ENCODE results near the gene ITGA11.

GRCh38 chr15:68284616-68285258, 147.2 kb downstream of the ITGA11 start:
- TF ChIP-seq CTCF (conservative IDR thresholded peaks at IDR 0.05; ENCODE audit: low read depth, low read length) = no peak
- no peak for TF ChIP-seq POLR2A (IDR thresholded peaks at IDR 0.05; ENCODE audit: low read depth, low read length)
- no peak for TF ChIP-seq MXI1 (IDR thresholded peaks at IDR 0.05; ENCODE audit: borderline replicate concordance, low read depth, low read length)

Data from IMR-90 (cell line).